GM19455 (cell line): ENCODE measurements around the gene NFIA.
"Not testable (repeated sequence)": the region's sequence is repeated elsewhere in the genome, so short reads cannot be mapped to it uniquely, and the experiment has no call there.

Experiments
- ATAC-seq: cut with Tn5 transposase; IDR thresholded peaks from one replicate; pipeline ENCODE4 v1.9.1; 2021; ENCODE audit not compliant: unreplicated experiment

NFIA gene

GRCh38 chr1:61058483-61059245 lies 23.7 kb upstream of the NFIA start:
- ATAC-seq, result no peak

DNA sequence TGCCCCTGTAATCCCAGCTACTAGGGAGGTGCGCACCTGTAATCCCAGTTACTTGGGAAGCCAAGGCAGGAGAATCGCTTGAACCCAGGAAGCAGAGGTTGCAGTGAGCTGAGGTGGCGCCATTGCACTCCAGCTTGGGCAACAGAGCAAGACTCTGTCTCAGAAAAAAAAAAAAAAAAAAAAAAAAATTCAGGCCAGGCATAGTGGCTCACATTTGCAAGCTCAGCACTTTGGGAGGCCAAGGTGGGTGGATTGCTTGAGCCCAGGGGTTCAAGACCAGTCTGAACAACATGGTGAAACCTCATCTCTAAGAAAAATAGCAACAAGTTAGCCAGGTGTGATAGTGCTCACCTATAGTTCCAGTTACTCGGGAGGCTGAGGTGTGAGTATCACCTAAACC lies 20.8 kb upstream of the NFIA start:
- not testable (repeated sequence) for ATAC-seq

- no peak for ATAC-seq
Observed at GRCh38 chr1:61064673-61065072, 17.7 kb upstream of the NFIA start.

DNA sequence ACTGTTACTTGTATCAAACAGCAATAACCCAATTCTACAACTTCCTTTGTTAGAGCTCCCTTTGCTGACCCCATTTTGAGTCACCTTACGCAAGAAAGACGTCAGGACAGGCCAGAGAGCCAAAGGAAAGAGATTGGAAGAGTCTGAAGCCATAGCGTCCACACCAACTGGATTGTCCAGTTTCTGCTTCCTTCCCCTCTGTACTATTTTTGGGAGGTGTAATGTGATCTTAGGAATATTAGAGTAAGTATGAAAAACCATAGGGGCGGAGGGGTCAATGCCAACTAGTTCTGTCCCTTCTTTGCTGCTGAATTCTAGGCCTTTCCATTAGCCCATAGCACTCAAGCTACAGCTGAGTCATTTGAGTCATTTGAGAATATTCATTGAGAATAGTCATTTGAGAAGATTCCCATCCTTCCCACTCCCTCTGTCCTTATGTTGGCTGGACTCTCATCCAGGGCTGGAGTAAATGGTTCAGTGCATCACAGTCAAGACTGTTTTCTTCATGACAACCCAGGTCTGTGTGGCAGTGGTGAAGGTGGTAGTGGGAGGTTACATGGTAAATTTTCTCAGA lies 14.8 kb upstream of the NFIA start:
- ATAC-seq, result no peak

- no peak for ATAC-seq
Observed at GRCh38 chr1:61070054-61070453, 12.3 kb upstream of the NFIA start.

DNA sequence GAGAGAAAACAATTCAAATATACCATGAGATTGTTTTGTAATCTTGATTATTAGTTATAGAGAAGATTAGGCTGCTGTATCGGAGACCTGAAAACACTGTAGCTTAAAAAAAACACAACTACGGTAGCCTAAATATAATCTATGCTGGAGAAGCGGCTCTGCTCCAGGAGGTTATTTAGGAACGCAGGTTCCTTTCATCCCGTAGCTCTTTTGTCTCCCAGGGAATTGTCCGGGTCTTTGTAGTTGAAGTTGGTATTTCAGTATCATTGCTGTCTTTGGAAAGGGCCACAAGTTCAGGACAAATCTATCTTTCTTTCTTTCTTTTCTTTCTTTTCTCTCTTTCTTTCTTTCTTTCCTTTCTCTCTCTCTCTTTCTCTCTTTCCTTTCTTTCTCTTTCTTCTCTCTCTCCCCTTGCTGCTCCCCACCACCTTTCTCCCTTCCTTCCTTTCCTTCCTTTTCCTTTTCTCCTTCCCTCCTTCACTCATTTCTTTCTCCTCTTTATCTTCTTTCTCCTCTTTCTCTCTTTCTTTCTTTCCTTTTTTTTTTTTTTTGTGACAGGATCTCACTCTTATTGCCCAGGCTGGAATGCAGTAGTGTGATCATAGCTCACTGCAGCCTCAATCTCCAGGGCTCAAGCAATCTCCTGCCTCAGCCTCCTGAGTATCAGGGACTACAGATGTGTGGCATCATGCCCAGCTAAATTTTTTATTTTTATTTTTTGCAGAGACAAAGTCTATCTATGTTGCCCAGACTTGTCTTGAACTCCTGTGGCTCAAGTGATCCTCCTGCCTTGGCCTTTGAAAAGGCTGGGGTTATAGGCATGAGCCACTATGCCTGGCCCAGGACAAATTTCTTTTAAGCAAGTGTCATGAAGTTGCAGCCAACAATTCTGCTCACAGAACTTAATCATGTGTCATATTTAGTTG lies 10.9 kb upstream of the NFIA start:
- no peak for ATAC-seq

- ATAC-seq, result no peak
Observed at GRCh38 chr1:61073871-61074270, 8.5 kb upstream of the NFIA start.

DNA sequence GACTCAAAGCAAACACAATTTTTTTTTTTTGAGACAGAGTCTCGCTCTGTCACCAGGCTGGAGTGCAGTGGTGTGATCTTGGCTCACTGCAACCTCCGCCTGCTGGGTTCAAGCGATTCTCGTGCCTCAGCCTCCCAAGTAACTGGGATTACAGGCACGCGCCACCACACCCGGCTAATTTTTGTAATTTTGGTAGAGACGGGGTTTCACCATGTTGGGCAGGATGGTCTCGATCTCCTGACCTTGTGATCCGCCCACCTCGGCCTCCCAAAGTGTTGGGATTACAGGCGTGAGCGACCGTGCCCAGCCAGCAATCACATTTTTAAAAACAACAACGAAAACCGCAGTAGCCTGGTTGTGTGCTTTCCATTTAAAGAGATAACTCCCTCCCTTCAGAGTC lies 6.5 kb upstream of the NFIA start:
- ATAC-seq, result not testable (repeated sequence)

DNA sequence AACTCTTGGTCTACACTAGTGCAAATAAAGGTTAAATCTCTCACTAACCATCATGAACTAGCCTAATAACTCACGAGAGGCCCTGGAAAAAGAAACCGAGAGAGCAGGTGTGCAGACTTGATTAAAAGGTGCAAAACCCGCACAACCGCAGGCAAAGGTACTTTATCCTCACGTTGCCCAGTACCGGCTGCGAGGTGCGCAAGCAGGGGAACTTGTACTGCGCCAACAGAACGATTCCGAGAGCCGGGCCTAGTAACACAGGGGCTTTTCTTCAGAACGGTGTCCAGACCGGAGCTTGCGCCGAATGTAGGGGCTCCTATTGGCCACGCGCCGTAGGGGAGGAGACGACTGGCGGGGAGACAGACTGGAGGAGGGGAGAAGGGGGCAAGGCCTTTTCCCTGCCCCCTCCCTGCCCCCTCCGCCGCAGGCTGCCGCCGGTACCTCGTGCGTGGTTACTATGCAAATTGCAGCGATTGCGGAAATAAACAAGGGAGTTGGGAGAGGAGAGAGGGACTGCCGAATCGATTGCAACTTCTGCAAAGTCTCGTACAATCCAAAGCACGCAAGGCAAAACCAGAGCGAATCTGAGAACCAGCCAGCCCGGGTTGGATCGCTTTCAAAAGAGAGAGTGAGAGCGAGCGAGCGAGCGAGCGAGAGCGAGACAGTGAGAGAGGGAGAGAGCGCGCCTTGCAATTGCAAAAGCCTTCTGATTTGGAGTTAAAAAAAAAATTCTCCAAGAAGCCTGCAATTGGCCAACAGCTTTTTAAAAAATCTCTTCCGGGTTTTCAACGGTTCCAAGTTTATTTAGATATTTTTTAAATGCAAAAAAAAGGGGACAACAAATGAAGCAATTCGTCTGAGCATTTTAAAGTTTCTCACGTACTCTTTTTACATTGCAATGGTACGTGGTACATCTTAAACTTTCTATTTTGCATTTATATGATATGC lies 5.4 kb upstream of the NFIA start:
- peak; percentile 79 for ATAC-seq

GRCh38 chr1:61077676-61078541 lies 4.5 kb upstream of the NFIA start:
- ATAC-seq, result peak; percentile 40

- no peak for ATAC-seq
Observed at GRCh38 chr1:61078618-61079295, 3.6 kb upstream of the NFIA start.

DNA sequence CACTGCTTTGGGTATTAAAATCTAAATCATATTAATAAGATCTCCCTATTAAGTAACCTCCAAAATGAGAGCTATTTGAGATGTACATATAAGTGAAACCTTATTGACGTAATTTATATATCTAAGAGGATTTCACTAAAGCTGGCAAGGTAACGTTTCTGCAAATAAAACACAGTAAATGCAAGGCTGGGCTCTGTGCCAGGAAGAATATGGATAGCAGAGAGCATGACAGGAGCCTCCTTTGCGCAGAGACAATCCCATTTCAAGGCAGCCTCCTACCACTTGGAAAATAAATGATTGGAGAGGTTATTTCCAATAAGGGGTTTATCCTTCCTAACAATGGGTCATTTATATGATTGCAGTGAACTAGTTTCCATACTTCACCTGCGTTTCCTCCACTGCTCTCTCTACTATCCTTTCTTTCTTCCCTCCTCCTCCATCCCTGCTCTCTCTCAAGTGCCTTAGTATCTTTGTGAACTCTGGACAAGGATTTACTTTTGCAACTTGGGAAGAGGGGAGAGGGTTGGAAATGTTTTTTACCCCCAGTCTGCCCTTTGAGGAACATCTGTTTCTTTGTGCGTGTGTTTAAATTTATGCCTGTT lies 3.0 kb upstream of the NFIA start:
- ATAC-seq, result no peak

DNA sequence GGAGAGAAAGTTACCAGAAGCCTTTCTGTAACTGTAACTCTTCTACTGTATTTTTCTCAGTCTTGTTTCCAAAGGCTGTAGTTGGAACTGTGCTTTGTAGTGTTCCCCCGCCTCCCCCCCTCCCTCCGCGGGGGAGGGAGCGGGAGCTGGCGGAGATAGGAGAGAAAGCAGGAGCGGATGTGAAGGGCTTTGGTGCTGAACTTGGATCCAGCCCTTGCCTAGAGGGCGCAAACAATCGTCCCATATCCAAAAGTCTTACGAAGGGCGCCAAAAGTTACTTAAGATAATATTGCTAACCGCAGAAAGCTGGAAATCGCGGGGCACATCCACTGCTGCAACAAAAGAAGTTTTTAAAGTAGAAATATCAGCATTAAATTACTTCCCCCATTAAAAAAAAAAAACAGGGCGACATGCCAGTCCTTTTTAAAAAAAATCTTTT lies 2.4 kb upstream of the NFIA start:
- no peak for ATAC-seq

GRCh38 chr1:61080413-61081143 lies 1.8 kb upstream of the NFIA start:
- no peak for ATAC-seq

GRCh38 chr1:61081144-61081685 lies 1.1 kb upstream of the NFIA start:
- no peak for ATAC-seq

DNA sequence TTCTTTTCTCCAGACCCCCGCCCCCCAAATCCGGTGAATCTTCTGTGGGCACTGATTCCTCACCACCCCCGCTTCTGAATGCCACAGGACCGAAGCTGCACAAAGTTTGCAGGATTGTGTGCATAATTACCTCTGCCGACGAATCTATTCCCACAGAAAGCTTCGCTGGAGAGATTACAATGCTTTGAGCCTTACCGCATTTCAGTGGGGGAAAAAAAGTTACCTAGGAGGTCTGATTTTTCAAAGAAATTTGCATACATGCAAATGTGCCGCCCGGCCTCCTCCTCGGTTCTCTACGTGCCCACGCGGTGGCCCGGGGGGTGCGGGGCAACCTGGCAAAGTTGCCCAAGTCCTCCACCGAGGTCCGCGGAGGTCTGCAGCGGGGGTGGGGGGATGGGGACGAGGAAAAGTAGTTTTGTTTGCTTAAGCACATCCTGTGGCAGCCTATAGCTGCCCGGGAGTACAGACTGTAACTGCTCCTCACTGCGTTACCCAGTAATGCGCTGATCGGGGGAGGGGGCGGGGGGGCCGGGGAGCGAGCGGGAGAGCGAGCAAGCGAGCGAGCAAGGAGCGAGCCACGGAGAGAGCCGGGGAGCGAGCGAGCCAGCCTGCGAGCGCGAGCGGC lies 563 bp upstream of the NFIA start:
- ATAC-seq, result no peak
